ENCODE results near the gene INAFM2. TPM values are rescaled to one million over a fixed set of nuclear protein-coding genes. Genes with fewer than 3 reads are reported as not detected.

The INAFM2 gene
- total and polyA plus RNA-seq, 2 of the 4 experiments (the other 2 are of a cell fraction) = 10.4 to 14.0 TPM

DNA sequence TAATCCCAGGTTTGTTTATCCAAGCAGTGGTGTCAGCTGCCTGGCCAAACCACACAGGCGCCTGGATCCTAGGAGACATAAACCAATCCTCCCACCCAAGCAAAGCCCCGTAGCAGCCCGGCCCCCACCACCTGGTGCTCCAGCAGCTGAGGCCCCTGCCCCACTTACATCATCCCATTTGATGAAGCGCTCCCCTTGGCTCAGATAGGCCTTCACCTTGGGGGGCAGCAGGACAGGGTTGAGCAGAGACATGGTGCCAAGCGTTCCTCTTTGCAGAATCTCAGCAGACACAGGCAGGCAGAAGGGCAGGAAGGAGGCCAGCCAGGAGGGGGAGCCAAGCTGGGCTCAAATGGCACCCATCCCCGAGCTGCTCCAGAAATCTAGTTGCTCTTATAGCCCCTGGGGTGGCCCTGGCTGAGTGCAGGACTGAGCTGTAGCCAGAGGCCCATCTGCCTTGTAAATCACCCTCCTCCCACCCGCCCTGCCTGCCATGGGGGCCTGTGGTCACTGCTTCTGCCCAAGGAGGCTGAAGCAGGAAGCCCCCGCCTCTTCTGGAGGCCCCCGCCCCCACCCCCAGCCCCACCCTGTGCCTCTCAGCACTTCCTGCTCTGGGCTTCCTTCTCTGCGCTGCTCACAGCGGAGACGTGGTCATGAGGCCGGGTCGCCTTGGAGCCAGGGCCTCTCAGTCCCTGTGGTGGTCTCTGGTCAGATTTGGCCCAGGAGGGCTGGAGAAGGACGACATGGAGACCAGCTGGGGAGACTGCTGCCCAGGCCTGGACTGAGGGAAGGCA, 15.9 kb upstream of the INAFM2 start, which contains the start of gene PLCB2:
PLCB2 (minus strand) TSS at position 515 of the 791 bp plus-strand sequence; CDS start at position 252, 263 bp downstream.
- no peak within 1 kb of the TSS for H3K14ac ChIP-seq (replicated peaks; ENCODE audit: low read depth, low read length)
- no peaks in the 10 kb centered on the region for H4K20me1 ChIP-seq (ENCODE audit: insufficient read depth, low read length)
- no peak within 1 kb of the TSS for H3K27ac ChIP-seq (ENCODE audit: insufficient read depth, low read length)
- H4K8ac ChIP-seq (ENCODE audit: low read depth in 2 of 2, low read length in 2 of 2) = no peak within 1 kb of the TSS
- no peak within 1 kb of the TSS for H3K4me3 ChIP-seq (ENCODE audit: insufficient read depth, low read depth, low read length)
- in situ Hi-C loops (cut with MboI; ENCODE audit: low sequenced_read_pairs) = no loop called here
- H3K23ac ChIP-seq (ENCODE audit: low read depth, low read length) = no peak within 1 kb of the TSS
- no peaks in the 10 kb centered on the region for H3K9me3 ChIP-seq (ENCODE audit: control insufficient read depth, insufficient read depth, low read length)
- H3K79me1 ChIP-seq (ENCODE audit: low read depth in 1 of 2, low read length in 2 of 2) = no peaks in the 10 kb centered on the region
- no peak within 1 kb of the TSS for H2BK120ac ChIP-seq (ENCODE audit: low read depth, low read length)
- H2AK5ac ChIP-seq (ENCODE audit: low read depth, low read length) = no peak within 1 kb of the TSS
- H2BK5ac ChIP-seq (ENCODE audit: low read depth, low read length, poor library complexity, severe bottlenecking) = no peak within 1 kb of the TSS
- H3K9ac ChIP-seq (ENCODE audit: low read depth, low read length) = no peak within 1 kb of the TSS
- 31% methylated on average over 2 of the region's 15 CpGs; no CpG with 5 or more reads in 1 of the 2 experiments for WGBS, 2 experiments (ENCODE audit: extremely low coverage in 2 of 2, insufficient read length in 1 of 2)
- no peak within 1 kb of the TSS for H4K91ac ChIP-seq (ENCODE audit: insufficient read depth, low read depth, low read length)
- H3K56ac ChIP-seq (ENCODE audit: extremely low read depth, insufficient read depth, low read length) = no peak within 1 kb of the TSS
- H3K27me3 ChIP-seq (ENCODE audit: control insufficient read depth, insufficient read depth, low read length) = peaks cover 68% of the 10 kb centered on the region
- no peak within 1 kb of the TSS for H3K4ac ChIP-seq (ENCODE audit: low read depth, low read length)
- peaks cover 6% of the 10 kb centered on the region for H3K4me1 ChIP-seq (ENCODE audit: control insufficient read depth, insufficient read depth, low read length)
- H3K18ac ChIP-seq (ENCODE audit: low read depth, low read length) = no peak within 1 kb of the TSS
- no peak for TF ChIP-seq FOS (IDR thresholded peaks at IDR 0.05; ENCODE audit: low read depth, low read length)
- TF ChIP-seq, protein P1, sequence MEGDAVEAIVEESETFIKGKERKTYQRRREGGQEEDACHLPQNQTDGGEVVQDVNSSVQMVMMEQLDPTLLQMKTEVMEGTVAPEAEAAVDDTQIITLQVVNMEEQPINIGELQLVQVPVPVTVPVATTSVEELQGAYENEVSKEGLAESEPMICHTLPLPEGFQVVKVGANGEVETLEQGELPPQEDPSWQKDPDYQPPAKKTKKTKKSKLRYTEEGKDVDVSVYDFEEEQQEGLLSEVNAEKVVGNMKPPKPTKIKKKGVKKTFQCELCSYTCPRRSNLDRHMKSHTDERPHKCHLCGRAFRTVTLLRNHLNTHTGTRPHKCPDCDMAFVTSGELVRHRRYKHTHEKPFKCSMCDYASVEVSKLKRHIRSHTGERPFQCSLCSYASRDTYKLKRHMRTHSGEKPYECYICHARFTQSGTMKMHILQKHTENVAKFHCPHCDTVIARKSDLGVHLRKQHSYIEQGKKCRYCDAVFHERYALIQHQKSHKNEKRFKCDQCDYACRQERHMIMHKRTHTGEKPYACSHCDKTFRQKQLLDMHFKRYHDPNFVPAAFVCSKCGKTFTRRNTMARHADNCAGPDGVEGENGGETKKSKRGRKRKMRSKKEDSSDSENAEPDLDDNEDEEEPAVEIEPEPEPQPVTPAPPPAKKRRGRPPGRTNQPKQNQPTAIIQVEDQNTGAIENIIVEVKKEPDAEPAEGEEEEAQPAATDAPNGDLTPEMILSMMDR (conservative IDR thresholded peaks at IDR 0.05; ENCODE audit: low read depth, low read length) = peak; percentile 38
- ChIA-PET CTCF (interaction anchor here (0.8 to 2.2 kb wide), 4 partner anchors 18 to 262 kb away, joined by 3 to 8 read pairs (median 4); no protein-coding TSS in a partner anchor), POLR2A (ENCODE audit: unreplicated experiment) (no interaction called here)
- DNase-seq (no peak), ATAC-seq (ENCODE audit: low read depth) (peak; percentile 61)
- H2AFZ ChIP-seq (replicated peaks; ENCODE audit: low read length, poor library complexity) = peak within 1 kb of the TSS; percentile 1
- no peak within 1 kb of the TSS for H2BK20ac ChIP-seq (ENCODE audit: low read depth, low read length)
- dilution Hi-C loops (cut with HindIII; ENCODE audit: low sequenced_read_pairs, unreplicated experiment) = no loop called here
- H3K9me1 ChIP-seq (ENCODE audit: insufficient read depth, low read length) = no peaks in the 10 kb centered on the region
- H3K4me2 ChIP-seq (ENCODE audit: low read depth, low read length) = no peak within 1 kb of the TSS
- intact Hi-C loops (cut with micrococcal nuclease) = no loop called here
- H4K5ac ChIP-seq (ENCODE audit: low read depth, low read length) = no peak within 1 kb of the TSS
- H3K36me3 ChIP-seq (ENCODE audit: control insufficient read depth, insufficient read depth, low read length) = no peaks in the 10 kb centered on the region
- no peak within 1 kb of the TSS for H2AK9ac ChIP-seq (replicated peaks; ENCODE audit: low read depth, low read length, poor library complexity)
- no TSS peak for BruUV-seq (replicated peaks)
- H2BK15ac ChIP-seq (ENCODE audit: low read depth, low read length) = no peak within 1 kb of the TSS
